HG03521 (cell line): ENCODE results near the gene ATF4.

Experiments
- ATAC-seq: cut with Tn5 transposase; IDR thresholded peaks from one replicate; pipeline ENCODE4 v1.9.1; 2021; ENCODE audit warnings: mild to moderate bottlenecking, moderate library complexity; ENCODE audit not compliant: unreplicated experiment

Gene ATF4, protein sequence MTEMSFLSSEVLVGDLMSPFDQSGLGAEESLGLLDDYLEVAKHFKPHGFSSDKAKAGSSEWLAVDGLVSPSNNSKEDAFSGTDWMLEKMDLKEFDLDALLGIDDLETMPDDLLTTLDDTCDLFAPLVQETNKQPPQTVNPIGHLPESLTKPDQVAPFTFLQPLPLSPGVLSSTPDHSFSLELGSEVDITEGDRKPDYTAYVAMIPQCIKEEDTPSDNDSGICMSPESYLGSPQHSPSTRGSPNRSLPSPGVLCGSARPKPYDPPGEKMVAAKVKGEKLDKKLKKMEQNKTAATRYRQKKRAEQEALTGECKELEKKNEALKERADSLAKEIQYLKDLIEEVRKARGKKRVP

DNA sequence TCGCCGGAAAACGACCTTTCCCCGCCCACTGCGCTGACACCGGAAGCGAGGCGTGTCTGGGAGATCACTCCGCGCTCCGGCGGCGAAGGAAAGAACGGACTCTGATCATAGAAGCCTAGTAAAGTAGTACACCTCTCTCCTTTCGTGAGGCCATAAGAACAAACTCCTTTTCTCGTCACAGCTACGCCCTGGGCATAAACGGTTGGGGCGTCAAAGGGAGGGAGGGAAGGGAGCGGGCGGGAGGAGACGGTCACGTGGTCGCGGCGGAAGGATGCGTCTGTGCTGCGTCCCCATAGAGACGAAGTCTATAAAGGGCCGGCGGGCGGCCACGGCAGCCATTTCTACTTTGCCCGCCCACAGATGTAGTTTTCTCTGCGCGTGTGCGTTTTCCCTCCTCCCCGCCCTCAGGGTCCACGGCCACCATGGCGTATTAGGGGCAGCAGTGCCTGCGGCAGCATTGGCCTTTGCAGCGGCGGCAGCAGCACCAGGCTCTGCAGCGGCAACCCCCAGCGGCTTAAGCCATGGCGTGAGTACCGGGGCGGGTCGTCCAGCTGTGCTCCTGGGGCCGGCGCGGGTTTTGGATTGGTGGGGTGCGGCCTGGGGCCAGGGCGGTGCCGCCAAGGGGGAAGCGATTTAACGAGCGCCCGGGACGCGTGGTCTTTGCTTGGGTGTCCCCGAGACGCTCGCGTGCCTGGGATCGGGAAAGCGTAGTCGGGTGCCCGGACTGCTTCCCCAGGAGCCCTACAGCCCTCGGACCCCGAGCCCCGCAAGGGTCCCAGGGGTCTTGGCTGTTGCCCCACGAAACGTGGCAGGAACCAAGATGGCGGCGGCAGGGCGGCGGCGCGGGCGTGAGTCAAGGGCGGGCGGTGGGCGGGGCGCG is at the start of gene ATF4:
Gene ATF4, plus strand, starts transcription at position 337 of the 880 bp plus-strand sequence. CDS start 884 bp downstream, outside the sequence.
- peak; percentile 50 for ATAC-seq

DNA sequence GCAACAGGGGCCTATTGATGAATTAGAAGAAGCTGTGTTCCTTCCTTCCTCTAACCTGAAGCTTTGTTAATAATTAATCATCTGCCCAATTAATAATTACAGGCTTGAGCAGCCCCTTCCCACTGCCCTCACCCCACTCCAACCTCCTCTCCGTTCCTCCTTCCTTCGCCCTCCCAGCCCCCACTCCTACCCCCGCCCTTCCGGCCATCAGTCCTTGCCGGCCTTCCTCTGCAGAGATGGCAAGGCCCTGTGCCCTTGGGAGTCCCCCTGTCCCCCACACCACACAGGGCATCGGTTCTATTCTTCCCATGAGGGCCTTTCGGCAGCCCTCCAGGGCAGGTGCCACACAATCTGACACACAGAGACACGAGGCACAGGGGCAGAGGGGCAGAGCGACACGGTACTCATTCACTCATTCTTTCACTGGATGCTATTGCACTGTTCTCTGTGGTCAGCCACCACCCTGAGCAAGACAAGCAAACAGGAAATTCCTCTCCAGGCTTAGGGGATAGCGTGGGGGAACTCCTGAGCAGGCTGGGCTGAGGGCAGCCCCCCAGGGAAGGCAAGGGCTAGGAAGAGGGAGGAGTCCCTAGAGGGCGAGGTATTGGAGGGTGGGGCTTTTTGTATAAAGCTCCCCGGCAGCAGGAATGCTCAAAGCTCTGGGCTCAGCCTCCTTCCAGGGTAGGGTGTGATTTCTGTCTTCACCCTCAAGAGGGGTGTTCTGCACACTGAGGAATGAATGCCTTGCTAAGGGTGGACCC is 48.8 kb upstream of the ATF4 start:
- no peak for ATAC-seq

DNA sequence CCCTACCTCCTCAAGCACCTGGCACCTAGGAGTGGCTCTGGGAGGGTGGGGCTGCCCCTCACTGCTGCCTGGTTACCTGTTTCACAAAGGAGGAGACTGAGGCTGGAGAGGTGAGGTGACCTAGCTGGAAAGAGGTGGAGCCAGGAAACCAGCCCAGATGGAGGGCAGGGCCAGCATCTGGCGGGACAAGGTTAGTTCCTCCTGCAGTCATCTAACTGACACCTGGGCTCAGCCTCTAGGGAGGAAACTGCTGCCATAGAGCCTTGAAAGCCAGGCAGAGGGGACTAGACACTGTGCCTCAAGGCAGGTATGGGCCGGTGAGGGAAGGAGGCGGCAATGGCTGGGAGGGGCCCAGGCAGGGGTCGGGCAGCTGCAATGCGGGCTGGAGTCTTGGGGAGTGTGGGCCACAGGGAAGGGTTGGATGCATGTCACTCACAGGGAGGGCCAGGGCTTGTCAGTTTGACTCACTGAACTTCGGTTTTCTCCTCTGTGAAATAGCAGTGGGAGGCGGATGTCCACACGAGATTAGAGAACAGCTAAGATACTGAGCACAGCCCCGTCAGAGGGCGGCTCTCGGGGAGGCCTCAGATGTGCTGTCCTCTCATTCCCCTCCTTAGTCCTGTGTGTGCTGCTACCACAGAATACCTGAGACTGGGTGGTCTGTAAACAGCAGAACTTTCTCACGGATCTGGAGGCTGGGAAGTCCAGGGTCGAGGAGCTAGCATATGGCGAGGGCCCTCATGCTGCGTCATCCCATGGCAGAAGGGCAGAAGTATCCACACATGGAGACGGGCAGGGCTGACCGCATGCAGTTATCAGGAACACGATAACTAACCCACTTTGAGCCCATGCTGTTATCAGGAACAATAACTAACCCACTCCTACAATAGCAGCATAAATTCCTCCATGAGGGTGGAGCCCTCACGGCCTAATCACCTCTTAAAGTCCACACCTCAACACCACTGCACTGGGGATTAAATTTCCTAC is 47.5 kb upstream of the ATF4 start:
- ATAC-seq, result no peak

DNA sequence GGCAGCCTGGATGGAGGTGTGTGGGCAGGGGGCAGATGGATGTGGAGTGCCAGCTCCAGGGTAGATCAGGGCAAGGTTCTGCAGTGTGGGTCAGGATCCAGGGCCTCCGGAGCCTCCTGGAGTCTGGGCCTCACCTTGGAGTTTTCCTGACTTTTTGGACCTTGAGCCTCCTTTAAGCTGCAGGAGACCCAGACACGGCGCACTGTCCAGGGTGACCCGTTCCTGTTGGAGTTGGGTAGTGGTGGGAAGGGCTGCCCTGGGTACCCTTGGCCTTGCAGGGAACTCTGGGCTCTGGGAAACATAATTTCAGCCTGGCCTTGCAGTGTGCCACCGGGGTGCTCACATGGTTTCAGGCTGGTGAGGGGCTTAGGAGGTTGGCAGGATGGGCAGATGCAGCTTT is 46.5 kb upstream of the ATF4 start:
- no peak for ATAC-seq

DNA sequence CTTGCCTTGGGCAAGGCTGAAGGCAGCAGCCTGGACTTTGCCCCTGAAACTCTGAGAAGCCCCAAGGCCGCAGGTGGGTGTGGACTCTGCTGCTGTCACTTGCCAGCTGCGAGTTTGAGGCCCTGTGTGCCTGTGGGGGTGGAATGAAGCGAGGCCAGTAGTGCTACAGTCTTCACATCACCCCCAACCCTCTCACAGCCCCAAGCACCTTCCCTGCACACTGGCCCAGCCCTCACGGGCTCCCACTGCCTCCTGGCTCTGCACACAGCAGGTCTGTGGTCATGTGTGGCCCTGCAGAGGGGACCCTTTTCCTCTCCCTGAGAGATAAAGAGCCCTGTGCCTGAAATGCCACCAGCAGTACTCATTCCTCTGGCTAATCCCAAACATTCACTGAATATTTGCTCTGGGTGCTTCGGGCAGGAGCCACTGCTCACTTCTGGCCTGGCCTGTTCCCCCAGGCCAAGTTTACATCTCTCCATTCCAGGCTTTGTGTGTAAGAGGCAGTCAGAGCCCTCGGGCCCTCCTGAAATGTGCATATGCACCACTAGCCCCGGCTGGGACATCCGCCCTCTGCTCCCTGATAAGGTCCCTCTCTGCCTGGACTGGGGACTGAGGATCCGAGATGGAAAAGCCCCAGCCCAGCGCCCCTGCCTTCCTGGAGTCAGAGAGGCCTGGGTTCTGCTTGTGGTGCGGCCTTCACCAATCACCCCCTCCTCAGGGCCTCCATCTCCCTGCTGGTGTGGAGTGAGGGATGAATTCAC is 45.8 kb upstream of the ATF4 start:
- ATAC-seq, result no peak

DNA sequence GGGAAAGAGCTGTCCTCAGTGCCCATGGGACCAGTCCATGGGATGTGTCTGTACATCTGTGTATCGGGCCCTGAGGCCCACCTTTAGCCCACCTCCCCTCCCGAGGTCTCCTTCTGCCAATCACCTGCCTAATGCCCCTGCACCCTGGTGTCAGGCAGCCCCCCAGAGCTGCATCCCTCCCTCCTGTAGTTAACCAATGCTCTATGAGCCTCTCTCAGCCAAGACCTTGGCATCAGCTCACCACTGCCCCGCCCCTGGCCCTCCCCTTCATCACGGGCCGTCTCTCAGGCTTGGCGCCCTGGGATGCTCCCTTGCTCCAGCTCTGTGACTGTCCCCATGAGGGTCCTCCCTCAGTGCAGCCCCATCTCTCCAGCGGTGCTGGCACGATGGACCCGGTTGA is 45.0 kb upstream of the ATF4 start:
- no peak for ATAC-seq

DNA sequence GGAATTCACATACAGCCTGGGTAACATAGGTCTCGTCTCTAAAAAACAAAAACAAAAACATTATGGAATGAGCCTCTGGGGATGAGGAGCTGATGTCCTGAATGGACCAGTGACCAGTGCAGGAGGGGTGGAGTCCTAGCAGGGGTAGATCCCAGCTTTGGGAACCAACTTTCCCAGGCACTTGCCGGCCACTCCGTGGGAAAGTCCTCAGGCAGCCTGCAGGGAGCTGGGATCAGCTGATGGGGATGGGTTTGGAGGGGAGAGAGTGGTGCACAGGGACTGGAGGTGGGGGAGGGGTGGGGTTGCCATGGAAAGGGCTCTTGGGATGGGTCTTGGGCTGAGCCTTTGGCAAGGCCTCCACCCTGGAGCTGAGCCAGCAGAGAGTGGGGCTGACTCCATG is 44.5 kb upstream of the ATF4 start:
- no peak for ATAC-seq

DNA sequence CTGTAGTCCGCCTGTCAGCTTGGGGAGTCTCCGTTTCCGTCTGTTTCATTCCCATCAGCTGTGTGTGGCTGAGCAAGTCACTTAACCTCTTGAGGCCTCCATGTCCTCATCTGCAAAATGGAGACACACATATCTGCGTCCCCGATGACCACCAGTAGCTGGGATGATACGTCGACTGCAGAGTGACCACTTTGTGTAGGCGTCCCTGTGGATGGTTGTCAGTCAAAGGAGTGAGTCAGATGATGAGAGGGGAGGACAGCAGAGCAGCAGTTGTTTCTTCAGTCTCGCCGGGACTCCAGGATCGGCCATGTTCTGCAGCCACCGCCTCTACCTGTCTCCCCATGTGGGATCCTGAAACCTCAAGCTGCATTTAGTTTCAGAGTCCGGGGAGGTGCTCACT is 43.7 kb upstream of the ATF4 start:
- ATAC-seq, result no peak

DNA sequence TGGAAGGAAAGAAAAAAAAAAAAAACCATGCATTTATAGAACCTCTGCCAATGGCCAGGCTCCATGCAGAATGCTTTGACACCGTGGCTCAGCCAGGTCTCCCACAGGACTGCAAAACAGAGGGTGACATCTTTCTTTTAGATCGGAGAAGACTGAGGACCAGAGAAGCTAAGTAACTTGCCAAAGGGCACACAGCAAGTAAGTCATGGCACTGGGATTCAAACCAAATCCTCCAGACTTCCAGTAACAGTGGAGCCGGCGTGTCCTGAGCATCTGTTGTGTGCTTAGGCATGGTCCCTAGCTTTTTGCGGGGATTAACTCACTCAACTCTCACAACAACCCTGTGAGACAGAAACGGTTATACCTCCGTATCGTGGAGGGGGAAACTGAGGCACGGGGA is 42.8 kb upstream of the ATF4 start:
- ATAC-seq, result no peak

DNA sequence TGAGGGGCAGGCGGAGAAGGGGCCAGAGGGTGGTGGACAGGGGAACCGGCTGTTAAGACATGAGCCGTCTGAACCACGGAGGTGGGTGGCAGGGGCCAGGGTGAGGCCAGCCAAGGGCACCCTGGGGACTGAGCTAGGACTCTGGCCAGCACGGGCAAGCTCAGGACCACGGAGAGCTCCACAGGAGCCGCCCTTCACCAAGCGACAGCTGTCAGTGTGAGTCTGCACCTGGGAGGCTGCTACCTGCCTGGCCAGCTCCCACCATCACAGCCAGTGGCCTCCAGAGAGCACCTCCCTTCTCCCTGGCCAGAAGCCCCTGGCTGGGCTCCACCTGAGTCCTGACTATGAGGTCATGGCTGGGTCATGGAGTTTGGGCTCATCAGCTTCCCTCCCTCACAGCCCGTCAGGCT is 41.9 kb upstream of the ATF4 start:
- ATAC-seq, result no peak

DNA sequence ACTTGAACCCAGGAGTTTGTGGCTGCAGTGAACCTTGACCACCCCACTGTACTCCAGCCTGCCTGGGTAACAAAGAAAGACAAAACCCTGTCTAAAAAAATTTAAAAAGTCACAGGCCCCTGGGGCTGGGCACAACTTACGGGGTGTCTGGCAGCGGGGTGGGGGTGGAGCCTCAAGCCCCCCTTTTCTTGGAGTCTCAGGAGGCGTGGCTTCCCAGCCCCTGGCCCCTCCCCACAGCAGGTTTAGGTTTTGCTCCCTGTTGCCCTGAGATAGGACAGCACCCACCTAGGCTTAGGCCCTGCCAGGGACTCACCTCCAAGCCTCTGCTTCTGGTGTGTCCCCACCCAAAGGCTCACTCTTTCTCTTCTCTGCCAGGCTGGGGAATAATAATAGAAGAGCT is 41.1 kb upstream of the ATF4 start:
- ATAC-seq, result no peak

DNA sequence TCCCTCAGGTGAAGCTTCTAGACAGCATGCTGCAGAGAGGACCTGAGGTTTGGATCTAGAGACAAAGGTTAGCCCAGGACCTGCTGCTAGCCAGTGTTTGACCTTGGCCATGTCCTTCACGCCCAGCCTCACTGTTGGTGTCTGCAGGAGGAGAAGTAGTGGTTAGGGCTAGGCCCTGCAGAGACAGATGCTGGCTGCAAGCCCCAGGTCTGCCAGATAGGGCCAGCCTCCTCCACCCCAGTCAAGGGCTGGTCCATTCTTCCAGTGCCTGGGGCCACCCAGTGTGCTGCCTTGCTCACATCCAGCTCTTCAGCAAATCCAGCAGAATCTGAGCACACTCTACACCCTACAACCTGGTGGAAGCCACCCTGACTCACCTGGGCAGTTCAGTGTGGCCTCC is 39.8 kb upstream of the ATF4 start:
- ATAC-seq, result no peak

DNA sequence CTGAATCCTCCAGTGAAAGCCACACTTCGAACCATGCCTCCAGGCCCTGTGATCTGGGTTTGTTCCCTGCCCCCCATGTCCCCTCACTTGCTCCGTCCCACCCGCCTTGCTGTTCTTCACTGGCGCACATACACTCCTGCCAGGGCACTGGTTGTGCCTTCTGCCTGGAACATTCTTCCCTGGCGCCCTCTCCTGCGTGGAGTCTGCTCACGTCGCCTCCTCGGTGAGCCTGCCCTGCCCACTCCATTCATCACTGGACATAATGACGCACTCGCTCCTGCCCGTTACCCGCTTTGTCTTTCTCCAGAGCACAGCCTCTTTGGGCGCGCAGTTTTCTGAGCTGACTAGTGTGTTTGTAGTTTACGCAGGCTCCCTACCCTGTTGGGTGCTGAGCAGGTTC is 39.3 kb upstream of the ATF4 start:
- ATAC-seq, result no peak

DNA sequence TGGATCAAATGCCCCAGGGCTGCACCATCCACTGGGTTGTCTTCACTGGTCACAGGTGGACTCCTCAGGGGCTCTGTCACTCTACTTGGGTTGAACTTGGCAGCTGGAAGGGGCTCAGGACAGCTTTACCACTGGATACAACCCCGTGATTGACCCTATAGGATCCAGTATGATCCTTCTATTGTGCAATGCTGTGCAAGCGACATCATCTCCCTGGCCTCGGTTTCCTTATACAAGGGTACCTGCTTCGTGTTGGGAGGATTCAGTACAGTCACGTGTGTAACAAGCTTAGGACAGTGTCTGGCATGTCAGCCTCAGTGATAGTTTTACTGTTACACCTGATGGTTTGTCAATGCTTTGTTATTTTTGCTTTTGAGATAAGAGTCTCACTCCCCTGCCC is 38.8 kb upstream of the ATF4 start:
- ATAC-seq, result no peak

DNA sequence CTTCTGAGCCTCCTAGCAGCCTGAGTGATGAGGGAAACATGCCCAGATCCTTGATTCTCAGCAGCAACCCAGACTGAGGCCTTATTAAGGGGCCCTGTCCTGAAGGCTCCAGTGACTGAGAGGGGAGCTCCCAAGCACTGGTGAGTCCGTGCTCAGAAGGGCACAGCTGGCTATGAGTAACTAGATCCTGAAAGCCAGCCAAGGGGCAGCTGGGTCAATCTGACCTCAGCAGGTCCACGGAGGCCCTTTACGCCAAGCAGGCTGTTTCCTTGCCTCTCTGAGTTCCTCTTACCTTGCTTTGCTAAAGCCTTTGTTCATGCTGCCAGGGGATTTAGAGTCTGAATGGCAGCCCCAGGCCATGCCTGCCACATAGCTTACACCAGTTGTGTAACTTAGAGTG is 37.6 kb upstream of the ATF4 start:
- no peak for ATAC-seq

DNA sequence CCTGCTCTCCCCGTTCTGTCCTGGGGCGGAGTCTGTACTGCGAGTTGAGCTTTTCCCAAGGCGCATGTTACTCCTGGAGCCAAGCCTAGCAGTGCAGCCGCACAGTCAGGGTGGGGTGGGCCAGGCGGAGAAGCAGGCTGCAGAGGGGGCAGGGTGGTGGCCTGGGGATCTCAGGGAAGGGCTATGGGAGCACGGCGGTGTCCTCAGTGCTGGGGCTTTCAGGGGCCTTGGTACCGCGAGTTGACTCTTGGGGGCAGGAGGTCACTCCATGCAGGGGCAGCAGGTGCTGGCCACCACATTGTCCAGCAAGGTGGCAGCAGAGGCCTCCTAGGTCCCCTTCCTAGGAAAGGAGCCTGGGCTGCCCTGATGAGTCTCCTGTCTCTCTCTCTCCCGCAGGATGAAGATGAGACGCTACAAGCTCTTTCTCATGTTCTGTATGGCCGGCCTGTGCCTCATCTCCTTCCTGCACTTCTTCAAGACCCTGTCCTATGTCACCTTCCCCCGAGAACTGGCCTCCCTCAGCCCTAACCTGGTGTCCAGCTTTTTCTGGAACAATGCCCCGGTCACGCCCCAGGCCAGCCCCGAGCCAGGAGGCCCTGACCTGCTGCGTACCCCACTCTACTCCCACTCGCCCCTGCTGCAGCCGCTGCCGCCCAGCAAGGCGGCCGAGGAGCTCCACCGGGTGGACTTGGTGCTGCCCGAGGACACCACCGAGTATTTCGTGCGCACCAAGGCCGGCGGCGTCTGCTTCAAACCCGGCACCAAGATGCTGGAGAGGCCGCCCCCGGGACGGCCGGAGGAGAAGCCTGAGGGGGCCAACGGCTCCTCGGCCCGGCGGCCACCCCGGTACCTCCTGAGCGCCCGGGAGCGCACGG is 33.2 kb upstream of the ATF4 start:
- ATAC-seq, result no peak

DNA sequence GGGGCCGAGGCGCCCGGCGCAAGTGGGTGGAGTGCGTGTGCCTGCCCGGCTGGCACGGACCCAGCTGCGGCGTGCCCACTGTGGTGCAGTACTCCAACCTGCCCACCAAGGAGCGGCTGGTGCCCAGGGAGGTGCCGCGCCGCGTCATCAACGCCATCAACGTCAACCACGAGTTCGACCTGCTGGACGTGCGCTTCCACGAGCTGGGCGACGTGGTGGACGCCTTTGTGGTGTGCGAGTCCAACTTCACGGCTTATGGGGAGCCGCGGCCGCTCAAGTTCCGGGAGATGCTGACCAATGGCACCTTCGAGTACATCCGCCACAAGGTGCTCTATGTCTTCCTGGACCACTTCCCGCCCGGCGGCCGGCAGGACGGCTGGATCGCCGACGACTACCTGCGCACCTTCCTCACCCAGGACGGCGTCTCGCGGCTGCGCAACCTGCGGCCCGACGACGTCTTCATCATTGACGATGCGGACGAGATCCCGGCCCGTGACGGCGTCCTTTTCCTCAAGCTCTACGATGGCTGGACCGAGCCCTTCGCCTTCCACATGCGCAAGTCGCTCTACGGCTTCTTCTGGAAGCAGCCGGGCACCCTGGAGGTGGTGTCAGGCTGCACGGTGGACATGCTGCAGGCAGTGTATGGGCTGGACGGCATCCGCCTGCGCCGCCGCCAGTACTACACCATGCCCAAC is 32.4 kb upstream of the ATF4 start:
- no peak for ATAC-seq

DNA sequence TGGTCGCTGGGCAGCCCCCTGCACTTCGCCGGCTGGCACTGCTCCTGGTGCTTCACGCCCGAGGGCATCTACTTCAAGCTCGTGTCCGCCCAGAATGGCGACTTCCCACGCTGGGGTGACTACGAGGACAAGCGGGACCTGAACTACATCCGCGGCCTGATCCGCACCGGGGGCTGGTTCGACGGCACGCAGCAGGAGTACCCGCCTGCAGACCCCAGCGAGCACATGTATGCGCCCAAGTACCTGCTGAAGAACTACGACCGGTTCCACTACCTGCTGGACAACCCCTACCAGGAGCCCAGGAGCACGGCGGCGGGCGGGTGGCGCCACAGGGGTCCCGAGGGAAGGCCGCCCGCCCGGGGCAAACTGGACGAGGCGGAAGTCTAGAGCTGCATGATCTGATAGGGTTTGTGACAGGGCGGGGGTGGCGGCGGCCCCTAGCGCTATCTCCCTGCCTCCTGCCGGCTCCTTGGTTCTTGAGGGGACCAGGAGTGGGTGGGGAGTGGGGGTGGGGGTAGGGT is 31.7 kb upstream of the ATF4 start:
- ATAC-seq, result no peak
